ENCODE measurements around the gene CUBN. TPM values are rescaled to one million over a fixed set of nuclear protein-coding genes. Genes with fewer than 3 reads are reported as not detected.
A peak's percentile ranks its signal among the peaks of the same experiment; 100 is the strongest.
"Not testable (repeated sequence)": the region's sequence is repeated elsewhere in the genome, so short reads cannot be mapped to it uniquely, and the experiment has no call there.

Gene CUBN
- polyA plus RNA-seq, 3 donors: 200 to 277 (median 202) TPM

DNA sequence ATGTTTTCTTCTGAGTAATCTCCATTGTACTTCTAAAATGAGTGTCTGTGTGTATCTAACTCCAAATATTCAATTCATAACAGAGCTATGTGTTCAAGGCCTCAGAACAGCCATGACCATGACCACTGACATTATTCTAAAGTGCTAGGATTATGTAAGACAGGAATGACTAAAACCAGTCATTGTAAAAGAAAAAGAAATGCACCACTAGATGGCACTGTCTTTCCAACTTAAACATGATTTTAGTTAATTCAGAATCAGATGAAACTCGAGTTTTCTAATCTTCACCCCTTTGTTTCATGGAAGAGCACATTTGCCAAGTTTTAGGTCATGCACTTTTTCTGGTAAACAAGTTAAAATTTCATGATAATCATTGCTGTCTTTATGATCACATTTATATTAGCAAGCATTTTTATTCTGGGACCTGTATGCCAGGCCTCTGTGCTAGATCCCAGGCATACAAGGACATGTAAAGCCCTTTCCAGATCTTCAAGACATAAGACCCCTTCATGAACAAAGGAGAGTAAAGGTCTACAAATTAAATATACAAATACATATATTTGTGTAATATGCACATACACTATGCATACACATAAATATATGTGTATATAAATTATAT, 286.2 kb downstream of the CUBN start:
- DNase-seq (ENCODE audit: extremely low read depth in 1 of 11, low read depth in 9 of 11, low spot score in 4 of 11): peak in 8 of 11 donors; percentile 31 to 59 (median 46)

DNA sequence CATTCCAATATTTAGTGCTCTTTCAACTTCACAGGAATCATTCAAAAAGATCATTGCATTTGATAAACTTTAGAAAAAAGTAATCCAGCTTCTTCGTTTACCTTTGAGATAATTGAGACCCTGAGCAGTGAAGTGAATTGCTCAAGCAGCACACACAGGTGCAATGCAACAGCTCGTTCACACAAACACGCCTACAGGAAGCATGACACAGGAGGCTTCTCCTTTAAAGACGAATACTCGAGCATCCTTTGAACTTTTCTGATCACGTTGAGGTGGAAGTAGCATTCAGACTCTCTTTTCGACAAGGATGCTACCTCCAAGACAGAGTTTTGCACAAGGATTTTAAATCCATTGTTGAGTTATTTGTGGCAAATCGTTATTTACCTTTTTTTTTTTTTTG, 294.4 kb downstream of the CUBN start:
- DNase-seq (ENCODE audit: extremely low read depth in 1 of 11, low read depth in 9 of 11, low spot score in 4 of 11): no peak

DNA sequence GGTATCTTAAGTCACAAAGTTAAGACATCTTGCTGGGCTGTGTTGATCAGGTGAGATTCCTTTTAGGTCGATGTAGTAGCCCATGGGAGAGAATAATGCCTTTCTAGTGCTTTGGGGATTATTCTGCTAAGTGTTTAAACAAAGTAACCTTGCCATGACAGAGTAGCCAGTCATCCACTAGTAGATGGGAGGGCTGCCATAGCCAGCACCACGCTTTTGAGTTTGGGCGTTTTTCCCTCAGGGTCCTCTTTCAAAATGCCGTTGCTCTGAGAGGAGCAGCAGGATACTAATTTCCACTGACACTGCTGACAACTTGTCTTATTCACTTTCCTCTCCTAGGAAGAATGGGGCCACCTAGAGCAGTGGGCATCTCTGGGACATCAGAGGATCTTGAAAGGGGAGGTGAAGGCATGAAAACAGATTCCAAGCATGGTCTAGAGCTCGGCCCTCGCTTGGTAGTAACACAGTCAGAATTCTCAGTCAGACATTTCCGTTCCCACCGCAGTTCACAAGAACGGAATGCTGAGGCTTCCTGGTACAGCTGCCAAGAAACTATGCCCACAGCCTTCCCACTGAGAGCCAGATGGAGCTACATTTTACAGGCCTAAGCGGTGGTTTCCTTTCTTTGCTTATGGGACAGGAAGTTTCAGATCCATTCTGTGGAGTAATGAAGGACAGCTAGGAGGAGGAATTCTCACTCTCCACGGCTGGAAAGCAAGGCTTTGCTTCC, 297.1 kb downstream of the CUBN start:
- DNase-seq (ENCODE audit: extremely low read depth in 1 of 11, low read depth in 9 of 11, low spot score in 4 of 11): no peak

DNA sequence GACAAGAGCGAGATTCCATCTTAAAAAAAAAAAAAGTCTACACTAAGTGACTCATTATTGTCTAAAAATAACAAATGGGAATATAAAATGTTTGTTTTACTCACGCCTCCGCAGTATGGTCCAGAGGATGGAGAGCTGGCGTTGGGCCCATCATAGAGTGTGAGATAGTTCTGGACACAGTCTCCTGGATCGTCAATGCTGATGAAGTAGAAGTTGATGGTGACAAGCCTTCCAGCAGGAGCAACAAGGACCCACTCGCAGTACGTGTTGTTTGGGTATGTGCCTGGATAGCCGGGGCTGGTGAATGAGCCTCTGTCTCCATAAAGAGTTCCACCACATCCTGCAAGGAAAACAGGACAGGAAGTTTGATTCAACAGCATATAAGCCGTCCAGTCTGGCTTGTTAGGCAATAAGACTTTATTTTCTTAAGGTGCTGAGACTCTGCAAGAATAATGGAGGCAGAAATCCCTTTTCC, 300.9 kb downstream of the CUBN start:
- DNase-seq (ENCODE audit: extremely low read depth in 1 of 11, low read depth in 9 of 11, low spot score in 4 of 11): no peak

DNA sequence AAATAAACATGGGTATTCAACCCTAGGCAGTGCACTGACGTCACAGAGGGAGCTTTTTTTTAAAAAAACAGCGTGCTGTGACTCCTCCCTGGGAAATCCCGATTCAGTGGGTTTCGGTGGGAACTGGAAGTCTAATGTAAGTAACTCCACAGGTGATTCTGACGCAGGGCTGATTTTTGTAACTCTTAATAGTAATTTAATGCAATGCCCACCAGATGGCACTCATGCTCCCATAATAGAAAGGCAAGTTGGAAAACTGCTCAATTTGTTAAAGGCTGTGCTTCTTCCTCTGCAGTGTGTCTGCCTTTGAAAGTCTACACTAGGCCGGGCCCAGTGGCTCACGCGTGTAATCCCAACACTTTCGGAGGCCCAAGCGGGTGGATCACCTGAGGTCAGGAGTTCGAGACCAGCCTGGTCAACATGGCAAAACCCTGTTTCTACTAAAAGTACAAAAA, 301.5 kb downstream of the CUBN start:
- DNase-seq (ENCODE audit: extremely low read depth in 1 of 11, low read depth in 9 of 11, low spot score in 4 of 11): peak in 7 of 11 donors; percentile 34 to 81 (median 49)

DNA sequence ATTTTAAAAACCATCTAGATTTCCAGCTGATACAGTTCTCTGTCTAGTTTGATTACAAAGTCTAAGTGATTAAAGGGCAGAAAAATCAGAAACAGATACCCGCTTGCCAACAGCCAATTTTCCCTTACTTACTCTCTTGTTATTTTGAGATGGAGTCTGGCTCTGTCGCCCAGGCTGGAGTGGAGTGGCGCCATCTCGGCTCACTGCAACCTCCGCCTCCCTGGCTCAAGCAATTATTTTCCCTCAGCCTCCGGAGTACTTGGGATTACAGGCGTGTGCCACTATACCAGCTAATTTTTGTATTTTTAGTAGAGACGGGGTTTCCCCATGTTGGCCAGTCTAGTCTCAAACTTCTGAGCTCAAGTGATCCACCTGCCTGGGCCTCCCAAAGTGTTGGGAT, 302.1 kb downstream of the CUBN start:
- not testable (repeated sequence) for DNase-seq (ENCODE audit: extremely low read depth in 1 of 11, low read depth in 9 of 11, low spot score in 4 of 11)

DNA sequence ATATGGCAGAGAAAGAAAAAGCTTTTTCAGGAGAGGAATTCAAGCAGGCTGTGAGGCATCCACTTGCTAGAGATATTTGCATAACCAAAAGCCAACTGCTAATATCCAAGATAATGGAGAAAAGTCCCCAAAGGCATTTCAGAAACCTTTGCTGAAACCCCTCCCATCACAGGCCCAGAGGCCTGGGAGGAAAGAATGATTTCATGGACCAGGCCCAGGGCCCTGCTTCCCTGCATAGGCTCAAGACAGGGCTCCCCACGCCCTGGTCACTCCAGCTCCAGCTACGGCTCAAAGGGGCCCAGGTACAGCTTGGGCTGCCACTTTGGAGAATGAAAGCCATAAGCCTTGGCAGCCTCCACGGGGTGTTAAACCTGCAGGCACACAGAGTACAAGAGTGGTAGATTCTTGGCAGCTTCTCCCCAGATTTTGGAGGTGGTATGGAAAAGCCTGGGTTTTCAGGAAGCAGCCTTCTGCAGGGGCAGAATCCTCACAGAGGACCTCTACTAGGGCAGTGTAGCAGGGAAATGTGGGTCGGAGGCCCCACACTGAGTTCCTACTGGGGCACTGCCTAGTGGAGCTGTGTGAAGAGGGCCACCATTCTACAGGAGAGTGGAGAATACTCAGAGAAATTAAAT, 306.8 kb downstream of the CUBN start:
- DNase-seq (ENCODE audit: extremely low read depth in 1 of 11, low read depth in 9 of 11, low spot score in 4 of 11): no peak

DNA sequence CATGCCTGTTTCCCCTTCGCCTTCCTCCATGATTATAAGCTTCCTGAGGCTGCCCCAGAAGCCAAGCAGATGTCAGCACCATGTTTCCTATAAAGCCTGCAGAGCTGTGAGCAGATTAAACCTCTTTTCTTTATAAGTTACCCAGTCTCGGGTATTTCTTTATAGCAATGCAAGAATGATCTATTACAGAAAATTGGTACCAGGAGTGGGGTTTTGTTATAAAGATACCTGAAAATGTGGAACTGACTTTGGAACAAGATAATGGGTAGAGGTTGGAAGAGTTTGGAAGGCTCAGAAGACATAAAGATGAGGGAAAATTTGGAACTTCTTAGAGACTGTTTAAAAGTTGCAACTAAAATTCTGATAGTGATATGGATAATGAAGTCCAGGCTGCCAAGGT, 307.6 kb downstream of the CUBN start:
- DNase-seq (ENCODE audit: extremely low read depth in 1 of 11, low read depth in 9 of 11, low spot score in 4 of 11): no peak

DNA sequence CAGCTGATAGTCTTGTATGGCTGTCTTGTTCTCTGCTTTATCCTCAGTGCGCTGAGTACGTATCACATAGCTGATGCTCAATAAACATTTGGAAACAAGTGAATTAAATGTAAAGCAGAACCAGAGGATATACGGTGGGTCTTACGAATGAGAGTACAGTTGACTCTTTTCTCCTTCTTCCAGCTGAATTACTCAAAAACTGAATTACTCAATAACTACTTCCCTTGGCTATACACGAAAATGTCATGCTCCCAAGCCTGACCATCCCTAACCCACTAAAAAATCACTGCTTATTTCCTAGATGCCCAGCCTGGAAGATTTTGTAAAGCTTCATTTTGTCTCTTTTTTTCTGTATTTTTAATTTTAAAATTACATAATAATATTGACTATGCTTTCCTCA, 309.2 kb downstream of the CUBN start:
- DNase-seq (ENCODE audit: extremely low read depth in 1 of 11, low read depth in 9 of 11, low spot score in 4 of 11): no peak

DNA sequence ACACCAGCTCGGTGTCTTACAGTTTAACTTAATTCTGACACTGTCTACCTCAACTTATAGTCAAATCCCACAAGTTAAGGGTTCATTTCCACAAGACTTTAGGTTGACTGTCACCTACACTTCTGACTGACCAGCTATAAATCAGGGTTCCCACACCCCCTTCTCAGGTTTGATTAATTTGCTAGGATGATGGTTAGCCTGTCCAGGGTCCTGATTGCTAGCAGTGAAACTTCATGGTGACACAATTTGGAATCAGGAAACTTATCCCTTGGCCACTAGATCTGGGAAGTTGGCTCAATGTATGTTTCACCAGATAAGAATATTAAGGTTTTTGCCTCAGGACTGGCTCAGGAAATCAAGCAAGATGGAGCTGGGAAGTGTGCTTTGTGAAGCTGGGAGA, 309.6 kb downstream of the CUBN start:
- DNase-seq (ENCODE audit: extremely low read depth in 1 of 11, low read depth in 9 of 11, low spot score in 4 of 11): no peak

DNA sequence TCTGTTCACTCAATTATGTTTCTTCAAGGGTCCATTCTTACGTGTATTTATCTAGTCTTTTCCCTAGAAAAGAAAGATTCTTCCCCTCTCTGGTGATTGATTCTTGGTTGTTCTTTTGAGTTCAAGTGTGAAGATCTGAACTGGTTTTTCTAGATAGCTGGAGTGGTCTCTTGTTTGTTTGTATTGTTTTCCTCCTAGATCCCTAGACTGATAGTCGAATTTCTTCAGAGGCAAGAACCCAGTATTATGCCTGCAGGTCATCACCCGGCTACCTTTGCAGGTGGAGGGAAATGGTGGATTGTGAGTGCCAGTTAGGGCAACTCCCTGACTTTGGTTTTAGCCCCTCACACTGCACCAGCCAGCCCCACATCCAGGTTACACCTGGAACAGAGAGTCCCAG, 310.2 kb downstream of the CUBN start:
- no peak for DNase-seq (ENCODE audit: extremely low read depth in 1 of 11, low read depth in 9 of 11, low spot score in 4 of 11)

DNA sequence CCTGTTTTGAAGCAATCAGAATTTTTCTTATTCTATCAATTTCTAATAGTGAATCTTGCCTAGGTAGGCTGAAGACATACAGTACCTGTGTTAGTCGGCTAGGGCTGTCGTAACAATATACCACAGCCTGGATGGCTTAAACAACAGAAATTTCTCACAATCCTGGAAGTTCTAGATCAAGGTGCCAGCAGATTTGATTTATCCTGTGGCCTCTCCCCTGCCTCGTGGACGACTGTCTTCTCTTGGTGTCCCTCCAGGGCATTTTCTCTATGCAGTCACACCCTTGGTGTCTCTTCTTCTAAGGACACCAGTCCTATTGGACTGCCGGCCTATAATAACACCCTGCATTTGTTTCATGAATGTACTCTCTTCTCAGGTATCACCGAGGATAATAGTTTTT, 310.6 kb downstream of the CUBN start:
- no peak for DNase-seq (ENCODE audit: extremely low read depth in 1 of 11, low read depth in 9 of 11, low spot score in 4 of 11)

DNA sequence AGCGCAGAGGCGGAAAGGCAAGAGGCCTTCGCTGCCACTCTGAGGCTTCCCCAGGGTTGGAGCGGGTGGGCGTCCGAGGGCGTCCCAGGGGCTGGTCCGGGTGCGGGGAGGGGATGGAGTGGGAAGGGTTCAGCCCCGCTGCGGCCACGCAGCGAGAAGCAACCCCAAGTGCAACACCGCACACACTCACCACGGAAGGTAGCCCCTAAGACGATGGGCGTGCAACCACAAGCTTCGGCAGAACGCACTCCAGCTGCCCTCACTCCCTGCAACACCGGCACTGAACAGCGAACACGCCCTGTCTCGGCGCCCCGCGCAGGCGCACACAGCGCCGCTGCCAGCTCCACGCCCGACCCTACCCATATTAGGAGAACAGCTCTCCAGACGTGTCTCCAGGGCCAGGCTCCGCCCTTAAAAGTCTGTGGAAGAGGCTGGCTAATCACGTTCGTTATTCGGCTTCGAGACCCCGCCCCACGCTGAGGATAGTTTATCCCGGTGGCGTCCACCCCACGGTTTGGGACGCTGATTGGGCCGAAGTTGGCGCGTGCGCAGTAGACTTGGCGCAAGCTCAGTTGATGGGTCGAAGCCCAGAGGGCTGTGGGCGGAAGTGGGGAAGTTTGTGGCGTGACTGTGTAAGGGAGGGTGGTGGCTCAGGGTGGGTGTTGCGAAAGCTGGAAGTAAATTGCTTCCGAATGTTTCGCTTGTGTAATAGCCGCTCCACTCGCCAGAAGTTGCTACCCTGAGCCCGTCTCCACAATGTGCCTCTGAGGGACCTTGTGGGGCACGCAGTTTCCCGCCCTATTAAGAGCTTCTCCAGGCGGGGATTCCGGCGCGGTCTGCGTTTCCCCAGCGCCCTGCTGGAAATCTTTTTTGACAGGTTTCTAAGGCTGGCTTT, 312.2 kb downstream of the CUBN start, which contains the start of gene RSU1:
TSS of gene RSU1 (minus strand) at position 300 of the 895 bp plus-strand sequence. CDS start 343 bp downstream, outside the sequence.
- DNase-seq (ENCODE audit: extremely low read depth in 1 of 11, low read depth in 9 of 11, low spot score in 4 of 11): peak; percentile 97 to 100 (median 99)

DNA sequence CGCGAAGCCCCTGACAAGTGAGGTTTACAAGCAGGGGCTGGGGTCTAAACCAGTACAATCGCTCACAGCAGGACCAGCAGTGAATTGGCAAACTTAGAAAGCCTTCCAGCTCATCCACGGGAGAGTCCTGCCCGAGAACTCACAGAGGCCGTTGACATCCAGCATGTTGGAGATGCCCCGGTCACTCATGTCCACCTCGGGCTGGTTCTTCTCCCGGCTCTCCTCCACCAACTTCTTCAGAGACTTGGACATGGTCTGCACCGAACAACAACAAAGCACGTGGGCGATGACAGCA, 312.8 kb downstream of the CUBN start:
- DNase-seq (ENCODE audit: extremely low read depth in 1 of 11, low read depth in 9 of 11, low spot score in 4 of 11): peak in 3 of 11 donors; percentile 15 to 44 (median 27)

DNA sequence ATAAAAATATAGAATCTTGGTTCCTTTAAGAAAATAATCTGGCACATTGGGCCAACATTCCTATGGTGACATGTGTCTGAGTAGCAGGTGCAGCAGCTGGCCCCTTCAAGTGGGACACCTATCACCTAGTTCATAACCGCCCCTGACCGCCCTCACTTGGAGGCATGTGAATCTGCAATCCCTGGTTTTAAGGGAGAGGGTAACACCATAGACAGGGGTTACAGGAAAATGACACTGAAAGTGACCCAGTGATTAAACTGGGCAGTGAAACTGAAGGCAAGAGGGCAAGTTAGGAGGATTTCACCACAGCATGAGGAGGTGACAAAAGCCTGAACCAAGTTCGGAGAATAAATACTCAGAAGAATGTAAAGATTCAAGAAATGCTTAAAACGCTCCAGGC, 313.4 kb downstream of the CUBN start:
- no peak for DNase-seq (ENCODE audit: extremely low read depth in 1 of 11, low read depth in 9 of 11, low spot score in 4 of 11)

DNA sequence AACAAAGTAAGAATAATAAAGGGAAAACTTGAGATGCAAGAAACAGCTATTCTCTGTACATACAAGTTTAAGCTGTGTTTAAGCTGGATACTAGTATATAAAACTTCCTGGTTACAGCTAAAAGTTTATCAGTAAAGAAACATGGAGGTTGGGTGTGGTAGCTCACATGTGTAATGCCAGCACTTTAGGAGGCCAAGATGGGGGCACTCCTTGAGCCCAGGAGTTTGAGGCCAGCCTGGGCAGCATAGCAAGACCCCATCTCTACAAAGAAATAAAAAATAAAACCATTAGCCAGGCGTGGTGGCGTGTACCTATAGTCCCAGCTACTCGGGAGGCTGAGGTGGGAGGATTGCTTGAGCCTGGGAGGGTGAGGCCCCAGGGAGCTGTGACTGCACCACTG, 315.6 kb downstream of the CUBN start:
- DNase-seq (ENCODE audit: extremely low read depth in 1 of 11, low read depth in 9 of 11, low spot score in 4 of 11): no peak

DNA sequence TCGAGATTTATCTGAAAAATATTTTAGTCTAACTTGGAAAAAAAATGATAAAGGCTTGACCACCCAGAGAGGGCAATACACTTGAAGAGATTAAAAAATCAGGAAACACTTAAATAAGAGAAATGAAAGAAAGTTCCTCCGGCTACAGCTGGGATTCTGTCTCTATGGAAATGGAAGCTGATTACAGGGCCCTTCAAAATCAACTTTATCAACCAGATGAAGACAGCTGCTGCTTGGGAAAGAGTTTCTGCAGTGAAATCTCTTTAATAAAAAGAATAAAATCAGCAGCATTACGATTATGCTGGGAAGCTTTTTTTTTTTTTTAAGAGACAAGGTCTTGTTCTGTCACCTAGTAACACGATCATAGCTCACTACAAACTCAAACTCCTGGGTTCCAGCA, 316.9 kb downstream of the CUBN start:
- DNase-seq (ENCODE audit: extremely low read depth in 1 of 11, low read depth in 9 of 11, low spot score in 4 of 11): no peak

DNA sequence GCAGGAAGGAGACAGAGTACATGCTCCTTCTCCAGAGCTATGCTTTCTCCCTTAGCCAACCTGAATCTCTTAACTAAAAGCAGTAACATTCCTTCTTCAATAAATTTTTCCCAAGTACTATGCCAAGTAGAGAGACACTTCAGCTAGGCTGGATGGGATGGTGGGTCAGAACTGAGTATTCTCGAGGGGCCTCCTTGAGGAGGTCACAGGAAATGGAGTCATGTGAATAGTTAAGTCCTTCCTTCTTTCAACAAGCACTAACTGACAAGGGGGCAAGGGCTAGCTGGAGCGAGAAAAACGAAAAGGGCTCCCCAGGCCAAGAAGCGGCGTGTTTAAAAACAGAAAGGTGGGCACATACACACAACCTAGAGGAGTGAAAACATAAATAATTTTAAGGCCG, 317.8 kb downstream of the CUBN start:
- no peak for DNase-seq (ENCODE audit: extremely low read depth in 1 of 11, low read depth in 9 of 11, low spot score in 4 of 11)

DNA sequence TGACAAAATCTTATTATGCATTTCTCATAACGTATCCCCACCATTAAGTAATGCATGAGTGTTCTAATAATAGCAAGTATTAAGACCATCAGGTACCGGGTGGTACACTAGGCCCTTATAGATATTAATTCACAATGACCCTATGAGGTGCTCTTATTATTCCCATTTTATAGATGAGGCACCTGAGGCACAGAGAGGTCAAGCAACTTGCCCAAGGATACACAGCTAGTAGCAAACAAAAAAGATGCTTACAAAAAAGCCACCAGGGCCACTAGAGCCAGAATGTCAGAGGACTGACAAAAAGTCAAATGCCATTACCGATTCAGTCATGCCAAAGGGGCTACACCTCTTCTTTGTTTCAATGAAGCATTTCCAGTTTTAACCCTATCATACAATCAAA, 318.3 kb downstream of the CUBN start:
- no peak for DNase-seq (ENCODE audit: extremely low read depth in 1 of 11, low read depth in 9 of 11, low spot score in 4 of 11)
